WTC11 (cell line): Measurements from ENCODE around the gene TMEM135. TPM values are rescaled to one million over a fixed set of nuclear protein-coding genes. Genes with fewer than 3 reads are reported as not detected.

ENCODE experiments used
- ATAC-seq: fragments of 200-7000 bp; cut with Tn5 transposase; 2 replicates; pipeline ENCODE4 v1.10.0; 2021; ENCODE audit warnings: mild to moderate bottlenecking, moderate library complexity
- CTCF ChIA-PET: fragments of 300-600 bp; sonication (Branson Sonifier 250); formaldehyde crosslinking; loops from one replicate; lab custom pipeline; 2021; ENCODE audit warnings: antibody characterized with exemption; lab: Charles Lee
- POLR2A ChIA-PET: fragments of 350-600 bp; sonication (Branson Sonifier 250); formaldehyde crosslinking; loops from one replicate; lab custom pipeline; 2021; ENCODE audit warnings: antibody characterized with exemption; lab: Charles Lee
- DNase-seq: peaks from one replicate; pipeline ENCODE4 v3.0.0; 2021; ENCODE audit warnings: low spot score
- H3K27ac Mint-ChIP-seq: 2 replicates; pipeline ENCODE4 v1.8.0; 2021; ENCODE audit warnings: mixed read lengths
- H3K27me3 Mint-ChIP-seq: 2 replicates; pipeline ENCODE4 v1.8.0; 2021; ENCODE audit warnings: low read depth, mild to moderate bottlenecking, moderate library complexity, mixed read lengths
- H3K36me3 Mint-ChIP-seq: 2 replicates; pipeline ENCODE4 v1.8.0; 2021; ENCODE audit warnings: mixed read lengths
- H3K4me1 Mint-ChIP-seq: 2 replicates; pipeline ENCODE4 v1.8.0; 2022; ENCODE audit warnings: mixed read lengths
- H3K4me3 Mint-ChIP-seq: 2 replicates; pipeline ENCODE4 v1.8.0; 2021; ENCODE audit warnings: mild to moderate bottlenecking, moderate library complexity, mixed read lengths
- H3K9me3 Mint-ChIP-seq: 2 replicates; pipeline ENCODE4 v1.8.0; 2021; ENCODE audit warnings: mixed read lengths
- CREB1 ChIP-seq: sonication (generic); formaldehyde crosslinking; IDR thresholded peaks from 2 replicates; pipeline ENCODE4 v1.8.0; 2023; ENCODE audit warnings: mild to moderate bottlenecking, missing genetic modification reagents
- CREM ChIP-seq: sonication (generic); formaldehyde crosslinking; IDR thresholded peaks from 2 replicates; pipeline ENCODE4 v1.8.1; 2022; ENCODE audit warnings: mild to moderate bottlenecking, missing genetic modification reagents, moderate library complexity
- ELF4 ChIP-seq: sonication (generic); formaldehyde crosslinking; IDR thresholded peaks from 2 replicates; pipeline ENCODE4 v1.8.1; 2022; ENCODE audit warnings: low read depth, mild to moderate bottlenecking, moderate library complexity, missing genetic modification reagents
- ETV6 ChIP-seq: sonication (generic); formaldehyde crosslinking; IDR thresholded peaks from 2 replicates; pipeline ENCODE4 v1.8.1; 2022; ENCODE audit warnings: mild to moderate bottlenecking, missing genetic modification reagents
- FOXK1 ChIP-seq: sonication (generic); formaldehyde crosslinking; IDR thresholded peaks from 2 replicates; pipeline ENCODE4 v1.8.0; 2022; ENCODE audit warnings: mild to moderate bottlenecking, moderate library complexity, missing genetic modification reagents
- GTF2I ChIP-seq: fragments of 250-450 bp; sonication (Bioruptor Pico); conservative IDR thresholded peaks from 2 replicates; pipeline ENCODE4 v1.4.0; 2021; ENCODE audit warnings: mild to moderate bottlenecking
- HMGA2 ChIP-seq: fragments of 250-450 bp; sonication (Bioruptor Pico); IDR thresholded peaks from 2 replicates; pipeline ENCODE4 v1.4.0; 2021; ENCODE audit warnings: mild to moderate bottlenecking, moderate library complexity
- JUN ChIP-seq: sonication (generic); formaldehyde crosslinking; IDR thresholded peaks from 2 replicates; pipeline ENCODE4 v1.8.0; 2023; ENCODE audit warnings: mild to moderate bottlenecking, missing genetic modification reagents
- MXD4 ChIP-seq: fragments of 250-450 bp; sonication (Bioruptor Pico); IDR thresholded peaks from 2 replicates; pipeline ENCODE4 v1.8.0; 2021; ENCODE audit warnings: mild to moderate bottlenecking, moderate library complexity, borderline replicate concordance
- MYBL2 ChIP-seq: sonication (generic); formaldehyde crosslinking; IDR thresholded peaks from 2 replicates; pipeline ENCODE4 v1.8.1; 2023; ENCODE audit warnings: mild to moderate bottlenecking, moderate library complexity, missing genetic modification reagents
- NFE2L1 ChIP-seq: sonication (generic); formaldehyde crosslinking; IDR thresholded peaks from 2 replicates; pipeline ENCODE4 v1.8.1; 2023; ENCODE audit warnings: missing genetic modification reagents
- NR2C2 ChIP-seq: sonication (generic); formaldehyde crosslinking; IDR thresholded peaks from 2 replicates; pipeline ENCODE4 v1.8.0; 2022; ENCODE audit warnings: mild to moderate bottlenecking, missing genetic modification reagents
- NR3C1 ChIP-seq: sonication (generic); formaldehyde crosslinking; conservative IDR thresholded peaks from 2 replicates; pipeline ENCODE4 v1.8.1; 2023; ENCODE audit warnings: low read depth, mild to moderate bottlenecking, missing genetic modification reagents
- RORB ChIP-seq: fragments of 250-450 bp; sonication (Bioruptor Pico); IDR thresholded peaks from 2 replicates; pipeline ENCODE4 v1.9.0; 2021; ENCODE audit warnings: mild to moderate bottlenecking
- SMAD3 ChIP-seq: sonication (generic); formaldehyde crosslinking; IDR thresholded peaks from 2 replicates; pipeline ENCODE4 v1.8.0; 2022; ENCODE audit warnings: missing genetic modification reagents, mild to moderate bottlenecking, borderline replicate concordance
- TCF7 ChIP-seq: sonication (generic); formaldehyde crosslinking; IDR thresholded peaks from 2 replicates; pipeline ENCODE4 v1.8.0; 2022; ENCODE audit warnings: mild to moderate bottlenecking, low read depth, missing genetic modification reagents, moderate library complexity
- TP53 ChIP-seq: sonication (generic); formaldehyde crosslinking; IDR thresholded peaks from 2 replicates; pipeline ENCODE4 v1.8.1; 2023; ENCODE audit warnings: mild to moderate bottlenecking, missing genetic modification reagents
- ZNF138 ChIP-seq: sonication (generic); formaldehyde crosslinking; conservative IDR thresholded peaks from 2 replicates; pipeline ENCODE4 v1.8.1; 2022; ENCODE audit warnings: mild to moderate bottlenecking, moderate library complexity, missing genetic modification reagents
- ZNF396 ChIP-seq: fragments of 250-450 bp; sonication (Bioruptor Pico); IDR thresholded peaks from 2 replicates; pipeline ENCODE4 v1.8.0; 2021; ENCODE audit warnings: mild to moderate bottlenecking, moderate library complexity, borderline replicate concordance
- total RNA-seq: library from RNA; stranded (reverse); gene quantifications from 3 replicates; pipeline ENCODE4 v1.2.3, GENCODE V29; 2021
- TF ChIP-seq, protein P1 (sequence below): fragments of 200-600 bp; IDR thresholded peaks from 2 replicates; pipeline ENCODE4 v1.8.0; 2022; ENCODE audit warnings: antibody characterized with exemption
- TF ChIP-seq, protein P2 (sequence below): sonication (generic); formaldehyde crosslinking; IDR thresholded peaks from 2 replicates; pipeline ENCODE4 v1.8.1; 2023; ENCODE audit warnings: mild to moderate bottlenecking, missing genetic modification reagents, moderate library complexity
- TF ChIP-seq, protein P3 (sequence below): fragments of 250-450 bp; sonication (Bioruptor Pico); IDR thresholded peaks from 2 replicates; pipeline ENCODE4 v2.1.2; 2022; ENCODE audit warnings: mild to moderate bottlenecking, moderate library complexity
- TF ChIP-seq, protein P4 (sequence below): sonication (generic); formaldehyde crosslinking; IDR thresholded peaks from 2 replicates; pipeline ENCODE4 v1.8.0; 2023; ENCODE audit warnings: missing genetic modification reagents
- TF ChIP-seq, protein P5 (sequence below): sonication (generic); formaldehyde crosslinking; conservative IDR thresholded peaks from 2 replicates; pipeline ENCODE4 v1.8.1; 2022; ENCODE audit warnings: mild to moderate bottlenecking, missing genetic modification reagents
- TF ChIP-seq, protein P6 (sequence below): sonication (generic); formaldehyde crosslinking; IDR thresholded peaks from 2 replicates; pipeline ENCODE4 v1.8.1; 2023; ENCODE audit warnings: mild to moderate bottlenecking, missing genetic modification reagents
- TF ChIP-seq, protein P7 (sequence below): fragments of 250-450 bp; sonication (Bioruptor Pico); IDR thresholded peaks from 2 replicates; pipeline ENCODE4 v1.9.0; 2021; ENCODE audit warnings: moderate library complexity, mild to moderate bottlenecking, inconsistent platforms, borderline replicate concordance

TMEM135 gene
- total RNA-seq, 1 experiment from 2014 or later: 35.8 TPM

DNA sequence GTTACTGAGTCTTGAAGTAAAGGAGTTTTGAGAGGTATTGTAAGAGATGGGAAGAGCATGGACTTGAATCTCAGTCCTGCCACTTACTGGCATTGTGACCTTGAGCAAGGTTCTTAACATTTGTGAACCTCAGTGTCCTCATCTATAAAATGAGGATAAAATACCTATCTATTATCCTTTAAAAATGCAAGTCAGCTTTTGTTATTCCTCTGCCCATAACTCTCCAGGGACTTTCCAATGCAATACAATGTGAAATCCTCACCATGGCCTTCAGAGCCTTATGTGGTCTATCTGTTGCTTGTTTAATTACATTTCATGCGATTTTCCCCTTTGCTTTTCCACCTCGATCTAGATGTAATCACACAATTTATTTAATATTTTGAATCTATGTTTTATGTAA is 9.1 kb downstream of the TMEM135 start:
- Mint-ChIP-seq H3K27me3 (no peaks in the 10 kb centered on the region), H3K27ac (peak overlapping the region; percentile 39), H3K9me3 (0 out of 2 replicates have a peak, but pooled peaks cover 3% of the 10 kb centered on the region), H3K4me1 (peaks cover 10% of the 10 kb centered on the region), H3K36me3 (peaks cover 17% of the 10 kb centered on the region), H3K4me3 (peak overlapping the region; percentile 47)
- TF ChIP-seq ETV6 (CRISPR knock-in tag) (no peak), CREB1 (no peak), FOXK1 (no peak), TP53 (CRISPR knock-in tag) (no peak), TCF7 (CRISPR knock-in tag) (no peak)
- TF ChIP-seq, protein P1, sequence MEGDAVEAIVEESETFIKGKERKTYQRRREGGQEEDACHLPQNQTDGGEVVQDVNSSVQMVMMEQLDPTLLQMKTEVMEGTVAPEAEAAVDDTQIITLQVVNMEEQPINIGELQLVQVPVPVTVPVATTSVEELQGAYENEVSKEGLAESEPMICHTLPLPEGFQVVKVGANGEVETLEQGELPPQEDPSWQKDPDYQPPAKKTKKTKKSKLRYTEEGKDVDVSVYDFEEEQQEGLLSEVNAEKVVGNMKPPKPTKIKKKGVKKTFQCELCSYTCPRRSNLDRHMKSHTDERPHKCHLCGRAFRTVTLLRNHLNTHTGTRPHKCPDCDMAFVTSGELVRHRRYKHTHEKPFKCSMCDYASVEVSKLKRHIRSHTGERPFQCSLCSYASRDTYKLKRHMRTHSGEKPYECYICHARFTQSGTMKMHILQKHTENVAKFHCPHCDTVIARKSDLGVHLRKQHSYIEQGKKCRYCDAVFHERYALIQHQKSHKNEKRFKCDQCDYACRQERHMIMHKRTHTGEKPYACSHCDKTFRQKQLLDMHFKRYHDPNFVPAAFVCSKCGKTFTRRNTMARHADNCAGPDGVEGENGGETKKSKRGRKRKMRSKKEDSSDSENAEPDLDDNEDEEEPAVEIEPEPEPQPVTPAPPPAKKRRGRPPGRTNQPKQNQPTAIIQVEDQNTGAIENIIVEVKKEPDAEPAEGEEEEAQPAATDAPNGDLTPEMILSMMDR: no peak
- TF ChIP-seq, protein P2, sequence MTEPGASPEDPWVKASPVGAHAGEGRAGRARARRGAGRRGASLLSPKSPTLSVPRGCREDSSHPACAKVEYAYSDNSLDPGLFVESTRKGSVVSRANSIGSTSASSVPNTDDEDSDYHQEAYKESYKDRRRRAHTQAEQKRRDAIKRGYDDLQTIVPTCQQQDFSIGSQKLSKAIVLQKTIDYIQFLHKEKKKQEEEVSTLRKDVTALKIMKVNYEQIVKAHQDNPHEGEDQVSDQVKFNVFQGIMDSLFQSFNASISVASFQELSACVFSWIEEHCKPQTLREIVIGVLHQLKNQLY (CRISPR knock-in tag): no peak
- TF ChIP-seq, protein P3, sequence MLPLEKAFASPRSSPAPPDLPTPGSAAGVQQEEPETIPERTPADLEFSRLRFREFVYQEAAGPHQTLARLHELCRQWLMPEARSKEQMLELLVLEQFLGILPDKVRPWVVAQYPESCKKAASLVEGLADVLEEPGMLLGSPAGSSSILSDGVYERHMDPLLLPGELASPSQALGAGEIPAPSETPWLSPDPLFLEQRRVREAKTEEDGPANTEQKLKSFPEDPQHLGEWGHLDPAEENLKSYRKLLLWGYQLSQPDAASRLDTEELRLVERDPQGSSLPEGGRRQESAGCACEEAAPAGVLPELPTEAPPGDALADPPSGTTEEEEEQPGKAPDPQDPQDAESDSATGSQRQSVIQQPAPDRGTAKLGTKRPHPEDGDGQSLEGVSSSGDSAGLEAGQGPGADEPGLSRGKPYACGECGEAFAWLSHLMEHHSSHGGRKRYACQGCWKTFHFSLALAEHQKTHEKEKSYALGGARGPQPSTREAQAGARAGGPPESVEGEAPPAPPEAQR (CRISPR knock-in tag): no peak
- TF ChIP-seq, protein P4, sequence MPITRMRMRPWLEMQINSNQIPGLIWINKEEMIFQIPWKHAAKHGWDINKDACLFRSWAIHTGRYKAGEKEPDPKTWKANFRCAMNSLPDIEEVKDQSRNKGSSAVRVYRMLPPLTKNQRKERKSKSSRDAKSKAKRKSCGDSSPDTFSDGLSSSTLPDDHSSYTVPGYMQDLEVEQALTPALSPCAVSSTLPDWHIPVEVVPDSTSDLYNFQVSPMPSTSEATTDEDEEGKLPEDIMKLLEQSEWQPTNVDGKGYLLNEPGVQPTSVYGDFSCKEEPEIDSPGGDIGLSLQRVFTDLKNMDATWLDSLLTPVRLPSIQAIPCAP (CRISPR knock-in tag): no peak
- no peak for DNase-seq
- POLR2A ChIA-PET: interaction anchor here (1.0 kb wide), 1 partner anchor 9 kb away, joined by 3 read pairs; the partner anchor contains the start of gene TMEM135
- no peak for ATAC-seq
- CTCF ChIA-PET: no interaction called here

DNA sequence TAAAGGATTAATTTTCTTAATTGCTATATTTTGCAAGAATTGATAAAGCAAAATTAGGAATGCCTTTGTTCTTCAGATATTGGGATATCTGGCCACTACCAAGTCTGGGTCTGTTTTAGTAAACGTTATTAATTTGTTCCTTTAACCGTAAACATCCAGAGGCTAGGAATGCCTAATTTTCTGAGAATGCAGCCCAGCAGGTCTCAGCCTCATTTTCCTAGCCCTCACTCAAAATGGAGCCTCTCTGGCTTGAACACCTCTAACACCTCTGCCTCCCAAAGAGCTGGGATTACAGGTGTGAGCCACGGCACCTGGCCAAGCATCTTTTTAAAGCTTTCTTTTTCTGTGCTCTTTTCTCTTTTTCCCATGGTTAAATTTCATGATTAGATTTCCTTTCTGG is 18.4 kb downstream of the TMEM135 start:
- H3K4me3 Mint-ChIP-seq: no peak overlapping the region
- no peaks in the 10 kb centered on the region for H3K9me3 Mint-ChIP-seq
- no peaks in the 10 kb centered on the region for H3K36me3 Mint-ChIP-seq
- no peak for DNase-seq
- no peak for ATAC-seq
- peak overlapping the region; percentile 45; the same call in 1 of the 2 replicates for H3K27ac Mint-ChIP-seq
- peaks cover 17% of the 10 kb centered on the region for H3K4me1 Mint-ChIP-seq
- ChIA-PET POLR2A (no interaction called here), CTCF (no interaction called here)
- TF ChIP-seq HMGA2 (CRISPR knock-in tag) (no peak), JUN (CRISPR knock-in tag) (no peak), ELF4 (CRISPR knock-in tag) (no peak), CREM (CRISPR knock-in tag) (no peak), GTF2I (CRISPR knock-in tag) (no peak), RORB (CRISPR knock-in tag) (no peak), MYBL2 (no peak), ZNF396 (CRISPR knock-in tag) (no peak), ZNF138 (CRISPR knock-in tag) (no peak), NR3C1 (no peak), NR2C2 (CRISPR knock-in tag) (no peak), SMAD3 (CRISPR knock-in tag) (no peak), NFE2L1 (no peak), MXD4 (CRISPR knock-in tag) (no peak)
- TF ChIP-seq, protein P2 (CRISPR knock-in tag): no peak
- TF ChIP-seq, protein P5, sequence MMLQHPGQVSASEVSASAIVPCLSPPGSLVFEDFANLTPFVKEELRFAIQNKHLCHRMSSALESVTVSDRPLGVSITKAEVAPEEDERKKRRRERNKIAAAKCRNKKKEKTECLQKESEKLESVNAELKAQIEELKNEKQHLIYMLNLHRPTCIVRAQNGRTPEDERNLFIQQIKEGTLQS: no peak
- TF ChIP-seq, protein P6, sequence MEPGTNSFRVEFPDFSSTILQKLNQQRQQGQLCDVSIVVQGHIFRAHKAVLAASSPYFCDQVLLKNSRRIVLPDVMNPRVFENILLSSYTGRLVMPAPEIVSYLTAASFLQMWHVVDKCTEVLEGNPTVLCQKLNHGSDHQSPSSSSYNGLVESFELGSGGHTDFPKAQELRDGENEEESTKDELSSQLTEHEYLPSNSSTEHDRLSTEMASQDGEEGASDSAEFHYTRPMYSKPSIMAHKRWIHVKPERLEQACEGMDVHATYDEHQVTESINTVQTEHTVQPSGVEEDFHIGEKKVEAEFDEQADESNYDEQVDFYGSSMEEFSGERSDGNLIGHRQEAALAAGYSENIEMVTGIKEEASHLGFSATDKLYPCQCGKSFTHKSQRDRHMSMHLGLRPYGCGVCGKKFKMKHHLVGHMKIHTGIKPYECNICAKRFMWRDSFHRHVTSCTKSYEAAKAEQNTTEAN (CRISPR knock-in tag): no peak
- TF ChIP-seq, protein P3 (CRISPR knock-in tag): no peak
- TF ChIP-seq, protein P7, sequence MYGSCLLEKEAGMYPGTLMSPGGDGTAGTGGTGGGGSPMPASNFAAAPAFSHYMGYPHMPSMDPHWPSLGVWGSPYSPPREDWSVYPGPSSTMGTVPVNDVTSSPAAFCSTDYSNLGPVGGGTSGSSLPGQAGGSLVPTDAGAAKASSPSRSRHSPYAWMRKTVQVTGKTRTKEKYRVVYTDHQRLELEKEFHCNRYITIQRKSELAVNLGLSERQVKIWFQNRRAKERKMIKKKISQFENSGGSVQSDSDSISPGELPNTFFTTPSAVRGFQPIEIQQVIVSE (CRISPR knock-in tag): no peak
- no peaks in the 10 kb centered on the region for H3K27me3 Mint-ChIP-seq
